ENCODE measurements around the gene CEBPZOS. TPM values are rescaled to one million over a fixed set of nuclear protein-coding genes. Genes with fewer than 3 reads are reported as not detected.
A peak's percentile ranks its signal among the peaks of the same experiment; 100 is the strongest.

Gene CEBPZOS
- total and polyA plus RNA-seq, 2 of the 4 experiments (the other 2 are of a cell fraction) = 16.8 to 31.5 TPM

GRCh38 chr2:37231241-37232130, 35.2 kb downstream of the CEBPZOS start, which contains the start of the genes CEBPZ and NDUFAF7:
Gene CEBPZ (minus strand): TSS chr2:37231596. CDS start chr2:37231567, 29 bp downstream.
Gene NDUFAF7 (plus strand): TSS chr2:37231658. CDS start chr2:37231706, 48 bp downstream.
- H3K36me3 ChIP-seq (ENCODE audit: control insufficient read depth, insufficient read depth, low read length) = peaks cover 15% of the 10 kb centered on the region
- H3K18ac ChIP-seq (ENCODE audit: low read depth, low read length) = peak within 1 kb of the TSS; percentile 62
- DNase-seq (peak; percentile 94), ATAC-seq (ENCODE audit: low read depth) (peak; percentile 94)
- intact Hi-C loops (cut with micrococcal nuclease) = loop anchor here (1.0 to 2.0 kb wide), 2 partner anchors 63 to 87 kb away; no protein-coding TSS in a partner anchor
- H2AK9ac ChIP-seq (replicated peaks; ENCODE audit: low read depth, low read length, poor library complexity) = peak within 1 kb of the TSS; percentile 94
- H2BK20ac ChIP-seq (ENCODE audit: low read depth, low read length) = no peak within 1 kb of the TSS
- H3K23ac ChIP-seq (ENCODE audit: low read depth, low read length) = peak within 1 kb of the TSS; percentile 88
- H3K27ac ChIP-seq (ENCODE audit: insufficient read depth, low read length) = peak within 1 kb of the TSS; percentile 89
- peak within 1 kb of the TSS; percentile 63 for H2AK5ac ChIP-seq (ENCODE audit: low read depth, low read length)
- peaks cover 6% of the 10 kb centered on the region for H3K4me1 ChIP-seq (ENCODE audit: control insufficient read depth, insufficient read depth, low read length)
- H3K79me1 ChIP-seq (ENCODE audit: low read depth in 1 of 2, low read length in 2 of 2) = peaks cover 44 to 74% of the 10 kb centered on the region in 2 experiments
- H2AFZ ChIP-seq (replicated peaks; ENCODE audit: low read length, poor library complexity) = peak within 1 kb of the TSS; percentile 97
- TF ChIP-seq CEBPB (IDR thresholded peaks at IDR 0.05; ENCODE audit: low read depth, low read length) = peak; percentile 81
- TF ChIP-seq CHD1 (IDR thresholded peaks at IDR 0.05; ENCODE audit: low read depth, low read length) = 0 out of 2 replicates have a peak, but pooled peaks have one; percentile 30
- TF ChIP-seq MAFK (IDR thresholded peaks at IDR 0.05; ENCODE audit: low read depth, low read length) = no peak
- peak; percentile 3; the same call in 1 of the 2 replicates for TF ChIP-seq BHLHE40 (IDR thresholded peaks at IDR 0.05; ENCODE audit: low read depth, low read length)
- peak; percentile 88 for TF ChIP-seq MXI1 (IDR thresholded peaks at IDR 0.05; ENCODE audit: borderline replicate concordance, low read depth, low read length)
- TF ChIP-seq MAZ (IDR thresholded peaks at IDR 0.05; ENCODE audit: borderline replicate concordance, low read depth, low read length) = peak; percentile 47; the same call in 1 of the 2 replicates
- TF ChIP-seq USF2 (IDR thresholded peaks at IDR 0.05; ENCODE audit: low read depth, low read length) = peak; percentile 5; the same call in 1 of the 2 replicates
- TF ChIP-seq RCOR1 (IDR thresholded peaks at IDR 0.05; ENCODE audit: insufficient replicate concordance, low read length) = no peak
- TF ChIP-seq POLR2A (IDR thresholded peaks at IDR 0.05; ENCODE audit: low read depth, low read length) = peak; percentile 78
- ChIA-PET POLR2A (ENCODE audit: unreplicated experiment) (no interaction called here), CTCF (no interaction called here)
- H4K20me1 ChIP-seq (ENCODE audit: insufficient read depth, low read length) = peaks cover 17% of the 10 kb centered on the region
- peak within 1 kb of the TSS; percentile 69 for H4K5ac ChIP-seq (ENCODE audit: low read depth, low read length)
- peak within 1 kb of the TSS; percentile 79 for H3K56ac ChIP-seq (ENCODE audit: extremely low read depth, insufficient read depth, low read length)
- dilution Hi-C loops (cut with HindIII; ENCODE audit: low sequenced_read_pairs, unreplicated experiment) = no loop called here
- in situ Hi-C loops (cut with MboI; ENCODE audit: low sequenced_read_pairs) = no loop called here
- peaks cover 14% of the 10 kb centered on the region for H3K9me1 ChIP-seq (ENCODE audit: insufficient read depth, low read length)
- H2BK5ac ChIP-seq (ENCODE audit: low read depth, low read length, poor library complexity, severe bottlenecking) = peak within 1 kb of the TSS; percentile 74
- BruUV-seq (replicated peaks) = no TSS peak
- H3K9ac ChIP-seq (ENCODE audit: low read depth, low read length) = peak within 1 kb of the TSS; percentile 90
- peak within 1 kb of the TSS; percentile 91 for H3K14ac ChIP-seq (replicated peaks; ENCODE audit: low read depth, low read length)
- H3K27me3 ChIP-seq (ENCODE audit: control insufficient read depth, insufficient read depth, low read length) = no peaks in the 10 kb centered on the region
- peak within 1 kb of the TSS; percentile 100 for H3K4me2 ChIP-seq (ENCODE audit: low read depth, low read length)
- peak within 1 kb of the TSS; percentile 23 to 94 for H4K8ac ChIP-seq (ENCODE audit: low read depth in 2 of 2, low read length in 2 of 2)
- no peak within 1 kb of the TSS for H2BK15ac ChIP-seq (ENCODE audit: low read depth, low read length)
- H3K4ac ChIP-seq (ENCODE audit: low read depth, low read length) = peak within 1 kb of the TSS; percentile 85
- peak within 1 kb of the TSS; percentile 73 for H2BK120ac ChIP-seq (ENCODE audit: low read depth, low read length)
- peak within 1 kb of the TSS; percentile 75 for H4K91ac ChIP-seq (ENCODE audit: insufficient read depth, low read depth, low read length)
- no peaks in the 10 kb centered on the region for H3K9me3 ChIP-seq (ENCODE audit: control insufficient read depth, insufficient read depth, low read length)
- peak within 1 kb of the TSS; percentile 93 for H3K4me3 ChIP-seq (ENCODE audit: insufficient read depth, low read depth, low read length)
- WGBS, 2 experiments (ENCODE audit: extremely low coverage in 2 of 2, insufficient read length in 1 of 2) = 0% methylated on average over 28 of the region's 73 CpGs; no CpG with 5 or more reads in 1 of the 2 experiments
